T-cell (primary cell): ENCODE measurements around the gene CDK1. TPM values are rescaled to one million over a fixed set of nuclear protein-coding genes. Genes with fewer than 3 reads are reported as not detected.

Experiments
- ATAC-seq, 4 experiments: fragments of 200-7000 bp in 3 of 4; fragments of 150-1000 bp in 1 of 4; cut with Tn5 transposase; replicated peaks in 1 of 4; 1 replicate in 3 of 4; 2 replicates in 1 of 4; pipeline ENCODE4 v1.10.0; 2021; ENCODE audit warnings: moderate library complexity in 3 of 4, mild to moderate bottlenecking in 2 of 4, moderate number of reproducible peaks in 1 of 4
- CTCF ChIA-PET, 2 donors: fragments of 300-600 bp; sonication (Branson Sonifier 250); formaldehyde crosslinking; loops; one replicate each; lab custom pipeline; 2022; ENCODE audit warnings: antibody characterized with exemption in 2 of 2; lab: Charles Lee
- POLR2A ChIA-PET, 2 donors: fragments of 300-600 bp; sonication (Branson Sonifier 250); formaldehyde crosslinking; loops; one replicate each; lab custom pipeline; 2022; ENCODE audit warnings: antibody characterized with exemption in 2 of 2; lab: Charles Lee
- DNase-seq, 35 experiments: peaks; one replicate each; pipeline versions ENCODE4 v3.0.0 to v3.0.0-alpha.2; 2013 to 2023
- H3K27ac ChIP-seq: one replicate; pipeline ENCODE4 v1.5.1; 2013; ENCODE audit warnings: low read length
- H3K27me3 ChIP-seq, 2 experiments: replicated peaks in 1 of 2; 1 replicate in 1 of 2; 2 replicates in 1 of 2; pipeline versions ENCODE4 v1.6.1 to v1.7.0; 2013; ENCODE audit warnings: low read length in 1 of 2, mixed read lengths in 1 of 2; ENCODE audit not compliant: control insufficient read depth in 2 of 2, insufficient read depth in 2 of 2; ENCODE audit errors: extremely low read depth in 1 of 2
- H3K36me3 ChIP-seq, 2 donors: 1 replicate in 1 of 2; 2 replicates in 1 of 2; pipeline versions ENCODE4 v1.6.1 to v1.7.0; 2013; ENCODE audit warnings: low read length in 1 of 2; ENCODE audit not compliant: control insufficient read depth in 2 of 2, insufficient read depth in 1 of 2; ENCODE audit errors: extremely low read depth in 1 of 2
- H3K4me1 ChIP-seq, 2 experiments: 1 replicate in 1 of 2; 2 replicates in 1 of 2; pipeline versions ENCODE4 v1.6.1 to v1.7.0; 2013; ENCODE audit warnings: low read length in 2 of 2, mixed read lengths in 1 of 2; ENCODE audit not compliant: insufficient read depth in 2 of 2, control insufficient read depth in 1 of 2; ENCODE audit errors: extremely low read depth in 1 of 2
- H3K4me3 ChIP-seq, 2 donors: 1 replicate in 1 of 2; 2 replicates in 1 of 2; pipeline versions ENCODE4 v1.5.1 to v1.7.0; 2013; ENCODE audit warnings: mild to moderate bottlenecking in 2 of 2, low read length in 1 of 2, moderate library complexity in 1 of 2; ENCODE audit not compliant: control insufficient read depth in 1 of 2; ENCODE audit errors: extremely low read depth in 1 of 2
- H3K9me3 ChIP-seq: 2 replicates; pipeline ENCODE4 v1.7.0; 2013
- H3K27ac Mint-ChIP-seq, 2 donors: one replicate each; pipeline ENCODE4 v1.8.0; 2020 to 2021; ENCODE audit warnings: mild to moderate bottlenecking in 2 of 2, mixed read lengths in 2 of 2
- H3K27me3 Mint-ChIP-seq, 2 donors: one replicate each; pipeline ENCODE4 v1.8.0; 2021 to 2022; ENCODE audit warnings: mixed read lengths in 2 of 2
- H3K36me3 Mint-ChIP-seq: one replicate; pipeline ENCODE4 v1.8.0; 2021; ENCODE audit warnings: mixed read lengths
- H3K4me1 Mint-ChIP-seq, 3 donors: one replicate each; pipeline ENCODE4 v1.8.0; 2020 to 2022; ENCODE audit warnings: mixed read lengths in 3 of 3, mild to moderate bottlenecking in 1 of 3
- H3K4me3 Mint-ChIP-seq, 3 donors: one replicate each; pipeline ENCODE4 v1.8.0; 2020 to 2022; ENCODE audit warnings: mild to moderate bottlenecking in 3 of 3, mixed read lengths in 3 of 3, moderate library complexity in 3 of 3
- H3K9me3 Mint-ChIP-seq, 3 donors: one replicate each; pipeline ENCODE4 v1.8.0; 2020 to 2022; ENCODE audit warnings: mixed read lengths in 3 of 3
- WGBS: methylation state at CpG from one replicate; pipeline ENCODE4 v1.1.5; 2013; ENCODE audit warnings: missing lambda C conversion rate; ENCODE audit not compliant: insufficient coverage; 5-methylcytosine and 5-hydroxymethylcytosine counted together
- total RNA-seq, 35 experiments: library from RNA in 6 of 35; stranded (reverse) in 6 of 35; fragments of 120-200 nt in 1 of 35; gene quantifications; one replicate each; pipeline versions ENCODE4 v1.2.1 to v1.2.4 and lab custom pipeline; 2013 to 2026

The CDK1 gene
- total RNA-seq, 5 donors from 2014 or later (not counting 1 experiment from before 2014, with no cell fraction given), result 1.2 to 2.0 (median 1.6) TPM

DNA sequence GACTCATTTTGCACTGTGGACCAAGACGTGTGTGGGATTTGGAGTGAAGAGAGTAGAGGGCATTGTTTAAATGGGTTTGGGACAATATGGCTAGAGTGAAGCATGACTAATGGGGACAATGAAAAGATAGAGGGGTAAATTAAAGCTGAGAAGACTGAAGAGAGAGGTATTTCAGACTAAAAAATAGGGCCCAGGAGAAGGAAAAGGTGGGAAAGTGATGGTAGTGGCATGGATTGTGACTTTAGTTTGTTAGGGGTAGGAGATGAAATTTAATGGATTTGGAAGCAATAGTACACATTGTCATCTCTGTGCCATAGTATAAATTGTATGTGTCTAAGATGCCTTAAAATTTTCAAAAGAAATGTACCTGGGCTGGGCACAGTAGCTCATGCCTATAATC lies 18.2 kb downstream of the CDK1 start:
- Mint-ChIP-seq H3K27me3 (no peaks in the 10 kb centered on the region), H3K27ac (no peak overlapping the region), H3K4me3 (no peak overlapping the region), H3K36me3 (no peaks in the 10 kb centered on the region), H3K4me1 (peaks cover 0 to 9% (median 0%) of the 10 kb centered on the region in 3 donors), H3K9me3 (no peaks in the 10 kb centered on the region)
- POLR2A ChIA-PET, result no interaction called here
- Histone ChIP-seq H3K36me3 (no peaks in the 10 kb centered on the region), H3K27me3 (no peaks in the 10 kb centered on the region), H3K9me3 (no peaks in the 10 kb centered on the region), H3K27ac (no peak overlapping the region), H3K4me3 (no peak overlapping the region), H3K4me1 (no peaks in the 10 kb centered on the region)
- CTCF ChIA-PET, result no interaction called here
- 100% methylated on average over 1 of the region's 1 CpG for WGBS
- DNase-seq, result no peak
- no peak for ATAC-seq

DNA sequence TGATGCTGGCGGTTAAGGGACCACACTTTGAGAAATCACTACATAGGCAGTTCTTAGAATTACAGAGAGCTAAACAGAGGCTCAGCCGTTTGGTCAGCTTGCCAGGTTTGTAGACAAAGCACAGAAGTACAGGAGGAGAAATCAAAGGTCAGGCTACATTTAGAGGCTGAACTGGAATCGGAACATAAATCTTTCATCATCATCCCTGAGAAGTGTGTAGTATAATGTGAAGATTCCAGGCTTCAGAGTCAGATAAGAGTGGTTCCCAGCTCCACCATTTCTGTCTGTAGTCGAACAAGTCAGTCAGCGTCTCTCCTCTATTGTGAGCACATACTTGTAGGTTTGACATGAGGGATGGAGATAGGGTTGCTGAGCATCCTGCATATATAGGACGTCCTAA lies 18.9 kb downstream of the CDK1 start:
- no peaks in the 10 kb centered on the region for H3K9me3 ChIP-seq
- H3K4me1 ChIP-seq, result no peaks in the 10 kb centered on the region
- Mint-ChIP-seq H3K27me3 (no peaks in the 10 kb centered on the region), H3K4me1 (peaks cover 0 to 7% (median 0%) of the 10 kb centered on the region in 3 donors), H3K4me3 (no peak overlapping the region), H3K27ac (no peak overlapping the region), H3K36me3 (no peaks in the 10 kb centered on the region), H3K9me3 (no peaks in the 10 kb centered on the region)
- DNase-seq, result no peak
- ATAC-seq, result no peak
- 58% methylated on average over 2 of the region's 6 CpGs for WGBS
- no peak overlapping the region for H3K4me3 ChIP-seq
- no peaks in the 10 kb centered on the region for H3K36me3 ChIP-seq
- ChIA-PET CTCF (interaction anchor here in 1 of 2 donors (0.5 kb wide), 1 partner anchor 1085 kb away, joined by 3 read pairs; no protein-coding TSS in a partner anchor), POLR2A (no interaction called here)
- no peaks in the 10 kb centered on the region for H3K27me3 ChIP-seq
- H3K27ac ChIP-seq, result no peak overlapping the region

- Histone ChIP-seq H3K4me3 (no peak overlapping the region), H3K4me1 (no peaks in the 10 kb centered on the region), H3K9me3 (no peaks in the 10 kb centered on the region), H3K27me3 (no peaks in the 10 kb centered on the region), H3K27ac (no peak overlapping the region), H3K36me3 (no peaks in the 10 kb centered on the region)
- H3K4me1 Mint-ChIP-seq, result peaks cover 0 to 3% (median 0%) of the 10 kb centered on the region in 3 donors
- H3K27me3 Mint-ChIP-seq, result no peaks in the 10 kb centered on the region
- no peaks in the 10 kb centered on the region for H3K9me3 Mint-ChIP-seq
- DNase-seq (no peak), ATAC-seq (no peak)
- H3K4me3 Mint-ChIP-seq, result no peak overlapping the region
- no peaks in the 10 kb centered on the region for H3K36me3 Mint-ChIP-seq
- 96% methylated on average over 3 of the region's 3 CpGs for WGBS
- CTCF ChIA-PET, result interaction anchor here in 1 of 2 donors (0.6 kb wide), 1 partner anchor 189 kb away, joined by 4 read pairs; no protein-coding TSS in a partner anchor
- POLR2A ChIA-PET, result no interaction called here
- no peak overlapping the region for H3K27ac Mint-ChIP-seq
Measured at GRCh38 chr10:60798031-60798430, 19.8 kb downstream of the CDK1 start.

DNA sequence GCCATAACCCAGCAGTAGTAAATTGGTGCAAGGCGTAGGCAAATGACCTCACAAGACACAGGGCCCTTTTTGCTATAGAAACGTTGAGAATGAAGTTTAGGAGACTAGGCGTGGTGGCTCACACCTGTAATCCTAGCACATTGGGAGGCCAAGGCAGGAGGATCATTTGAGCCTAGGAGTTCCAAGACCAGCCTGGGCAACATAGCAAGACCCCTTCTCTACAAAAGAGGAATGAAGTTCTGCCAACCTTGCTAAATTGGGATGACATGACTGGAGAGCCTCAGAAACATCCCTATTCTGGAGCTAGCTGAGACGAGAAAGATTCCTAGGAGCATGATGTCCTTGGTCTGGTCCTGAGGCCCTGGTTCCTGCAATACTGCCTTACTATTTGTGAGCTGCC lies 20.6 kb downstream of the CDK1 start:
- Histone ChIP-seq H3K36me3 (no peaks in the 10 kb centered on the region), H3K27ac (no peak overlapping the region), H3K4me3 (no peak overlapping the region), H3K4me1 (no peaks in the 10 kb centered on the region), H3K27me3 (no peaks in the 10 kb centered on the region), H3K9me3 (no peaks in the 10 kb centered on the region)
- H3K9me3 Mint-ChIP-seq, result no peaks in the 10 kb centered on the region
- no peak overlapping the region for H3K27ac Mint-ChIP-seq
- peaks cover 0 to 3% (median 0%) of the 10 kb centered on the region in 3 donors for H3K4me1 Mint-ChIP-seq
- DNase-seq (no peak), ATAC-seq (no peak)
- H3K36me3 Mint-ChIP-seq, result no peaks in the 10 kb centered on the region
- 100% methylated on average over 2 of the region's 4 CpGs for WGBS
- ChIA-PET CTCF (no interaction called here), POLR2A (no interaction called here)
- H3K4me3 Mint-ChIP-seq, result no peak overlapping the region
- no peaks in the 10 kb centered on the region for H3K27me3 Mint-ChIP-seq

DNA sequence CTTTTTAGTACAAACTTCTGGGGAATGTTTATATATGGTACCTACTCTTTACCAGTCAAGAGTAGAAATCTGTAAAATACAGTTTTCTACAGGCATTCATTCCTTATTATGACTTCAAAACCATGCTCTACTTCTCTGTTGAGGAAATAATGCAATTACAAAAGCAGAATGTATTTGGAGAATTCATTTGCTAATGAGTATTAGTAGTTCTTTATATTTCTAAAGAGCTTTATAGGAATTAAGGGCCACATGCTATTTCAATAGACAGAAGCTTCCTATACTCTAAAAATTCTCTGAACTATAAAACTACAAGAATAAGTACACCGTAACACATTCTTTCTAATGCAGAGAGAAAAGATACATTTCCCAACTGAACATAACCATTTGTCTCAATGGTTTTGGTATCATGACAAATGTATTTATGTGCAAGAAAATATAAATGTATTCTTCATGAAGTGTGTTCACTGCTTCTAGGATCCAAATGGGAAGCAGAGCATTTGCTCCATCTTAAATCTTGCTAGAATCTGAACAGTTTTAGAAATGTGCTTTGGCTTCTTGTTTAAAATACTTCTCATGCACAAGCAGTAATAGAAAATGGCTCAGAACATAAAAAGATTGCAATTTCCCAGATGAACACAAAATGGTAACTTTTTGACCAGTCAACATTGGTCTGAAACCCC lies 21.8 kb downstream of the CDK1 start:
- H3K9me3 ChIP-seq, result no peaks in the 10 kb centered on the region
- ChIA-PET CTCF (no interaction called here), POLR2A (no interaction called here)
- H3K27me3 Mint-ChIP-seq, result no peaks in the 10 kb centered on the region
- no CpG with 5 or more reads among the region's 1 CpG for WGBS
- H3K27me3 ChIP-seq, result no peaks in the 10 kb centered on the region
- H3K4me3 Mint-ChIP-seq, result no peak overlapping the region
- H3K36me3 Mint-ChIP-seq, result no peaks in the 10 kb centered on the region
- ATAC-seq, result no peak
- no peaks in the 10 kb centered on the region for H3K4me1 Mint-ChIP-seq
- H3K36me3 ChIP-seq, result no peaks in the 10 kb centered on the region
- H3K9me3 Mint-ChIP-seq, result no peaks in the 10 kb centered on the region
- no peaks in the 10 kb centered on the region for H3K4me1 ChIP-seq
- no peak overlapping the region for H3K4me3 ChIP-seq
- H3K27ac Mint-ChIP-seq, result no peak overlapping the region
- H3K27ac ChIP-seq, result no peak overlapping the region
- no peak for DNase-seq

DNA sequence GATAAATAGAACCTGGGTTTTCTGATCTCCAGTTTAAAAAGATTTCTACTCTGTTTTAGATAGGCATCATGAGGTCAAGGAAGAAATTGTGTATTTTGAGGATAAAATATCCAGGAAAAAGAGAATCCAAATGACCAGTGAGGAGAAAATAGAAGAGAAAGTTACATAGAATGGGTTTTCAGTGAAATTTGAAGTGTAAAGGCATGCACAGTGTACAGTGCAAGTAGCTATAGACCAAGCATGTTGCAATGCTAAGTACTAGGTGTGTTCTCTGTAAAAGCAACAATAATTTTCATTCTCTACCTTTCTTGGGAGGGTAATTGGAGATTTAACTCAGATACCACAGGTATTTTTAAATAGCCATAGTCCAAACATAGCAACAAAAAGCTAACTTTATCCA lies 22.6 kb downstream of the CDK1 start:
- Histone ChIP-seq H3K27me3 (no peaks in the 10 kb centered on the region), H3K9me3 (no peaks in the 10 kb centered on the region), H3K36me3 (no peaks in the 10 kb centered on the region), H3K27ac (no peak overlapping the region), H3K4me1 (no peaks in the 10 kb centered on the region), H3K4me3 (no peak overlapping the region)
- Mint-ChIP-seq H3K9me3 (no peaks in the 10 kb centered on the region), H3K4me1 (no peaks in the 10 kb centered on the region), H3K4me3 (no peak overlapping the region), H3K27me3 (no peaks in the 10 kb centered on the region), H3K27ac (no peak overlapping the region), H3K36me3 (no peaks in the 10 kb centered on the region)
- CTCF ChIA-PET, result no interaction called here
- ATAC-seq, result no peak
- POLR2A ChIA-PET, result no interaction called here
- DNase-seq, result no peak
